ENCODE results near the gene RASL10B.
A peak's percentile ranks its signal among the peaks of the same experiment; 100 is the strongest.

DNA sequence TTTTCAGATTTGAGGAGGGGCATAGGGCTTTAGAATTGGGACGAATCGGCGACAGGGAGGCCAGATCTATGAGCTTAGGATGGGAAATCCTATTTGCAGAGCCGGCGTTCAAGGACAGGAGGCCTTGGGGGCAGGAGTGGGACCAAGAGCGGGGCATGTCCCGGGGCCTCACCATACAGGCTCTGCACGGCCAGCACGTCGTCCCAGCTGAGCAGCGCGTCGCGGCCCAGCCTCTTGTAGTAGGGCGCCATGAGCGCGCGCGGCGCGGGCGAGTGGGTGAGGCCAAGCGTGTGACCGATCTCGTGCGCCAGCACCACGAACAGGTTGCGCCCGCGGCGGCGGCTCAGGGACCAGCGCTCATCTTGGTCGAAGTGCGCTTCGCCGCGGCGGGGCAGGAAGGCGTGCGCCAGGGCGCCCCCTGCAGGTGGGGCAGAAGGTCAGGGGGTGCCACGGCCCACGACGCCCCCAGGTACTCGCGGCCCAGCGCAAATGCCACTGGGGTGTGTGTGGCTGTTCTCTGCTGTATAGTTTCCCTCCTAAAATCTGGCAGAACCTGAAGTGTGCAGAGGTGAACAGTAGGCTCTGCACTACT, 38.6 kb downstream of the RASL10B start:
- TF ChIP-seq POLR2A (IDR thresholded peaks at IDR 0.05; ENCODE audit: low read depth, low read length), result no peak
- TF ChIP-seq, protein P1, sequence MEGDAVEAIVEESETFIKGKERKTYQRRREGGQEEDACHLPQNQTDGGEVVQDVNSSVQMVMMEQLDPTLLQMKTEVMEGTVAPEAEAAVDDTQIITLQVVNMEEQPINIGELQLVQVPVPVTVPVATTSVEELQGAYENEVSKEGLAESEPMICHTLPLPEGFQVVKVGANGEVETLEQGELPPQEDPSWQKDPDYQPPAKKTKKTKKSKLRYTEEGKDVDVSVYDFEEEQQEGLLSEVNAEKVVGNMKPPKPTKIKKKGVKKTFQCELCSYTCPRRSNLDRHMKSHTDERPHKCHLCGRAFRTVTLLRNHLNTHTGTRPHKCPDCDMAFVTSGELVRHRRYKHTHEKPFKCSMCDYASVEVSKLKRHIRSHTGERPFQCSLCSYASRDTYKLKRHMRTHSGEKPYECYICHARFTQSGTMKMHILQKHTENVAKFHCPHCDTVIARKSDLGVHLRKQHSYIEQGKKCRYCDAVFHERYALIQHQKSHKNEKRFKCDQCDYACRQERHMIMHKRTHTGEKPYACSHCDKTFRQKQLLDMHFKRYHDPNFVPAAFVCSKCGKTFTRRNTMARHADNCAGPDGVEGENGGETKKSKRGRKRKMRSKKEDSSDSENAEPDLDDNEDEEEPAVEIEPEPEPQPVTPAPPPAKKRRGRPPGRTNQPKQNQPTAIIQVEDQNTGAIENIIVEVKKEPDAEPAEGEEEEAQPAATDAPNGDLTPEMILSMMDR (IDR thresholded peaks at IDR 0.05 in 2 of 3, conservative IDR thresholded peaks at IDR 0.05 in 1 of 3; ENCODE audit: control insufficient read depth in 2 of 3, extremely low read depth in 1 of 3, insufficient read depth in 1 of 3, low read depth in 3 of 3, low read length in 3 of 3), result peak in 1 of 3 experiments; percentile 13; a peak in 1 of 6 replicates
- no peak for TF ChIP-seq SIX5 (IDR thresholded peaks at IDR 0.05; ENCODE audit: low read depth, low read length, severe bottlenecking)
- TF ChIP-seq SMC3 (IDR thresholded peaks at IDR 0.05; ENCODE audit: borderline replicate concordance, low read length), result no peak
- no peak for TF ChIP-seq EP300 (IDR thresholded peaks at IDR 0.05; ENCODE audit: borderline replicate concordance in 1 of 2, control insufficient read depth in 1 of 2, low read depth in 2 of 2, low read length in 2 of 2)
- TF ChIP-seq ZNF274 (IDR thresholded peaks at IDR 0.05; ENCODE audit: insufficient read depth, insufficient read length), result no peak
- TF ChIP-seq BACH1 (IDR thresholded peaks at IDR 0.05; ENCODE audit: borderline replicate concordance), result no peak
- TF ChIP-seq, protein P2, sequence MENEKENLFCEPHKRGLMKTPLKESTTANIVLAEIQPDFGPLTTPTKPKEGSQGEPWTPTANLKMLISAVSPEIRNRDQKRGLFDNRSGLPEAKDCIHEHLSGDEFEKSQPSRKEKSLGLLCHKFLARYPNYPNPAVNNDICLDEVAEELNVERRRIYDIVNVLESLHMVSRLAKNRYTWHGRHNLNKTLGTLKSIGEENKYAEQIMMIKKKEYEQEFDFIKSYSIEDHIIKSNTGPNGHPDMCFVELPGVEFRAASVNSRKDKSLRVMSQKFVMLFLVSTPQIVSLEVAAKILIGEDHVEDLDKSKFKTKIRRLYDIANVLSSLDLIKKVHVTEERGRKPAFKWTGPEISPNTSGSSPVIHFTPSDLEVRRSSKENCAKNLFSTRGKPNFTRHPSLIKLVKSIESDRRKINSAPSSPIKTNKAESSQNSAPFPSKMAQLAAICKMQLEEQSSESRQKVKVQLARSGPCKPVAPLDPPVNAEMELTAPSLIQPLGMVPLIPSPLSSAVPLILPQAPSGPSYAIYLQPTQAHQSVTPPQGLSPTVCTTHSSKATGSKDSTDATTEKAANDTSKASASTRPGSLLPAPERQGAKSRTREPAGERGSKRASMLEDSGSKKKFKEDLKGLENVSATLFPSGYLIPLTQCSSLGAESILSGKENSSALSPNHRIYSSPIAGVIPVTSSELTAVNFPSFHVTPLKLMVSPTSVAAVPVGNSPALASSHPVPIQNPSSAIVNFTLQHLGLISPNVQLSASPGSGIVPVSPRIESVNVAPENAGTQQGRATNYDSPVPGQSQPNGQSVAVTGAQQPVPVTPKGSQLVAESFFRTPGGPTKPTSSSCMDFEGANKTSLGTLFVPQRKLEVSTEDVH (IDR thresholded peaks at IDR 0.05; ENCODE audit: low read depth, partially characterized antibody), result no peak
- TF ChIP-seq RELA (IDR thresholded peaks at IDR 0.05; ENCODE audit: borderline replicate concordance, partially characterized antibody), result no peak
- TF ChIP-seq RCOR1 (conservative IDR thresholded peaks at IDR 0.05; ENCODE audit: low read depth, low read length), result no peak
- TF ChIP-seq FOXK2 (IDR thresholded peaks at IDR 0.05), result no peak

Data from GM12878 (cell line).